Adrenal gland (tissue), 12 donors: ENCODE results near the gene GAS2L1. TPM values are rescaled to one million over a fixed set of nuclear protein-coding genes. Genes with fewer than 3 reads are reported as not detected.

Source experiments
- DNase-seq, 7 donors: peaks; one replicate each; pipeline ENCODE4 v3.0.0-alpha.2; 2019 to 2020
- H3K27ac ChIP-seq, 5 donors: fragments of 200-600 bp; sonication (generic) in 4 of 5; 1 replicate in 3 of 5; 2 replicates in 2 of 5; pipeline versions ENCODE4 v1.5.1 to v1.8.0; 2016 to 2020; ENCODE audit warnings: mild to moderate bottlenecking in 1 of 5
- H3K27me3 ChIP-seq: fragments of 200-600 bp; 2 replicates; pipeline ENCODE4 v1.8.0; 2021
- H3K36me3 ChIP-seq, 2 donors: fragments of 200-600 bp; replicated peaks in 1 of 2; 1 replicate in 1 of 2; 2 replicates in 1 of 2; pipeline versions ENCODE4 v1.5.1 to v1.8.0; 2018 to 2022
- H3K4me1 ChIP-seq, 2 donors: fragments of 200-600 bp; replicated peaks in 1 of 2; 1 replicate in 1 of 2; 2 replicates in 1 of 2; pipeline versions ENCODE4 v1.5.1 to v1.8.0; 2018 to 2021
- H3K4me3 ChIP-seq, 4 donors: fragments of 200-600 bp; sonication (generic) in 3 of 4; one replicate each; pipeline ENCODE4 v1.5.1; 2016 to 2018
- H3K9me3 ChIP-seq, 3 donors: fragments of 200-600 bp; sonication (generic) in 1 of 3; replicated peaks in 1 of 3; 1 replicate in 2 of 3; 2 replicates in 1 of 3; pipeline versions ENCODE4 v1.5.1 to v1.8.0; 2016 to 2021
- POLR2A ChIP-seq, 2 donors: fragments of 450-650 bp; IDR thresholded peaks; one replicate each; pipeline ENCODE4 v1.6.1; 2017; ENCODE audit warnings: antibody characterized with exemption in 2 of 2, mild to moderate bottlenecking in 2 of 2, moderate library complexity in 1 of 2
- WGBS, 4 donors: extraction: QIAGEN DNeasy Blood & Tissue Kit in 2 of 4; methylation state at CpG; one replicate each; pipeline versions ENCODE4 v1.1.5 to v1.1.7; 2013 to 2017; 5-methylcytosine and 5-hydroxymethylcytosine counted together
- intact Hi-C, 2 donors: fragments of 100-400 bp; cut with DNase I; formaldehyde crosslinking; loops; one replicate each; pipeline versions ENCODE4 v1.14.1 to v1.15.0; 2022 to 2023
- polyA plus RNA-seq, 3 donors: library from polyadenylated mRNA; stranded (reverse); fragments of 200-250 nt in 2 of 3; fragments of 350-450 nt in 1 of 3; fragmentation: Illumina TruSeq in 1 of 3; extraction: RNeasy Lipid Tissue Mini Kit (QIAGEN cat#74804) in 1 of 3; gene quantifications; one replicate each; pipeline ENCODE4 v1.2.3, GENCODE V29; 2013 to 2014
- total RNA-seq, 9 donors: library from RNA; depleted of rRNA in 4 of 9; stranded (reverse); fragments of >200 nt in 4 of 9; fragments of 120-200 nt in 1 of 9; fragmentation: NEBNext Ultra II Directional in 1 of 9; extraction: Animal tissue kit (Norgen Biotek cat#: 25700) in 1 of 9; gene quantifications; one replicate each; pipeline versions ENCODE4 v1.1.0 to v1.2.4, GENCODE V29; 2013 to 2023
- TF ChIP-seq, protein P1 (sequence below), 6 experiments: fragments of 450-650 bp in 4 of 6; fragments of 200-600 bp in 2 of 6; sonication (generic) in 1 of 6; IDR thresholded peaks; 1 replicate in 5 of 6; 2 replicates in 1 of 6; pipeline versions ENCODE4 v1.5.1 to v1.8.0; 2016 to 2021; ENCODE audit warnings: antibody characterized with exemption in 6 of 6, mild to moderate bottlenecking in 2 of 6, moderate library complexity in 1 of 6
- donor health status: healthy with polysubstance abuse.
- donor health status: Bipolar disorder and iron deficiency.
- donor health status: DM: yes; HTN: yes; CAD: no.
- donor health status: DM: no; HTN: no; CAD: no.
- donor health status: DM: no; HTN: no; CAD: no.
- donor health status: DM: yes; HTN: yes; CAD: no.

The GAS2L1 gene
- total and polyA plus RNA-seq, 12 donors = 3.6 to 87.3 (median 40.4) TPM

DNA sequence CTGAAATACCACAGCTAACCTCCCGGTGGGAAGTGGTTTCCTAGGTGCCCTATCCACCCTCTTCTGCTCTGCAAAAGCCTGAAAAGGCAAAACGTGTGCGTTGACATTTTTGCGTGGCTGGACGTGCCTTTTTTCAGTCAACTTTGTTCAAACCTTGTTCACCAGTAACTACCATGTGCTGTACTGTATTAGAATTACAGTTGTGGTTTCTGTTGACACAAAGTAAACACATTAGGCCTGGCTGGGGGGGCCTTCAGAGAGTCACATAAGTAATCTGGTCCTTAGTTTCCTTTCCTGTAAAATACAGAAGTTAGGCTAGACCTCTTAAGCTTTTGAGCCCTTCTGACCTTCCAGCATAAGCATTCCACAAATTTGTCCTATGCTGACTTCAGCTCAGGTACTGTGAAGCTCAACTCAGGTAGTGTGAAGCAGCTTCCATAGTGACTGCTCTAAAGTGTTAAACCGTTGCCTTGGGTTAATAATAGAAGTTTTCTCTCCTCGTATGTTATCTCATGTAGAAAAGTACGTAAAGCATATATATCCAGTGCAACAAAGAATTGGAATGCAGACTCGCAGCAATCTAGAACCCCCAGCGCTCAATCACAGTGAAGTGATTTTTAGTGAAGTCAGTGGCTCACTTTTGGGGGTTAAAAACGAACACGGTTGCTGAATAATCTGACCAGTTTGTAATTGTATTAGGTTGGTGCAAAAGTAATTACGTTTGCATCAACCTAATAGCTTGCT, 36.5 kb upstream of the GAS2L1 start:
- TF ChIP-seq, protein P1, sequence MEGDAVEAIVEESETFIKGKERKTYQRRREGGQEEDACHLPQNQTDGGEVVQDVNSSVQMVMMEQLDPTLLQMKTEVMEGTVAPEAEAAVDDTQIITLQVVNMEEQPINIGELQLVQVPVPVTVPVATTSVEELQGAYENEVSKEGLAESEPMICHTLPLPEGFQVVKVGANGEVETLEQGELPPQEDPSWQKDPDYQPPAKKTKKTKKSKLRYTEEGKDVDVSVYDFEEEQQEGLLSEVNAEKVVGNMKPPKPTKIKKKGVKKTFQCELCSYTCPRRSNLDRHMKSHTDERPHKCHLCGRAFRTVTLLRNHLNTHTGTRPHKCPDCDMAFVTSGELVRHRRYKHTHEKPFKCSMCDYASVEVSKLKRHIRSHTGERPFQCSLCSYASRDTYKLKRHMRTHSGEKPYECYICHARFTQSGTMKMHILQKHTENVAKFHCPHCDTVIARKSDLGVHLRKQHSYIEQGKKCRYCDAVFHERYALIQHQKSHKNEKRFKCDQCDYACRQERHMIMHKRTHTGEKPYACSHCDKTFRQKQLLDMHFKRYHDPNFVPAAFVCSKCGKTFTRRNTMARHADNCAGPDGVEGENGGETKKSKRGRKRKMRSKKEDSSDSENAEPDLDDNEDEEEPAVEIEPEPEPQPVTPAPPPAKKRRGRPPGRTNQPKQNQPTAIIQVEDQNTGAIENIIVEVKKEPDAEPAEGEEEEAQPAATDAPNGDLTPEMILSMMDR (IDR thresholded peaks at IDR 0.05) = no peak
- no peak for TF ChIP-seq POLR2A (IDR thresholded peaks at IDR 0.05)
- H3K4me3 ChIP-seq = peak overlapping the region in 3 of 4 donors; percentile 72 to 99 (median 94)
- peaks cover 0 to 44% of the 10 kb centered on the region in 2 donors for H3K36me3 ChIP-seq
- H3K27ac ChIP-seq = peak overlapping the region; percentile 47 to 100 (median 100)
- intact Hi-C loops = no loop called here
- peaks cover 64 to 69% of the 10 kb centered on the region in 2 donors for H3K4me1 ChIP-seq
- H3K9me3 ChIP-seq = no peaks in the 10 kb centered on the region
- 5 to 9% (median 7%) methylated on average over 13 of the region's 13 CpGs for WGBS, 4 donors
- DNase-seq = peak in 1 of 7 donors; percentile 54
- H3K27me3 ChIP-seq = no peaks in the 10 kb centered on the region

DNA sequence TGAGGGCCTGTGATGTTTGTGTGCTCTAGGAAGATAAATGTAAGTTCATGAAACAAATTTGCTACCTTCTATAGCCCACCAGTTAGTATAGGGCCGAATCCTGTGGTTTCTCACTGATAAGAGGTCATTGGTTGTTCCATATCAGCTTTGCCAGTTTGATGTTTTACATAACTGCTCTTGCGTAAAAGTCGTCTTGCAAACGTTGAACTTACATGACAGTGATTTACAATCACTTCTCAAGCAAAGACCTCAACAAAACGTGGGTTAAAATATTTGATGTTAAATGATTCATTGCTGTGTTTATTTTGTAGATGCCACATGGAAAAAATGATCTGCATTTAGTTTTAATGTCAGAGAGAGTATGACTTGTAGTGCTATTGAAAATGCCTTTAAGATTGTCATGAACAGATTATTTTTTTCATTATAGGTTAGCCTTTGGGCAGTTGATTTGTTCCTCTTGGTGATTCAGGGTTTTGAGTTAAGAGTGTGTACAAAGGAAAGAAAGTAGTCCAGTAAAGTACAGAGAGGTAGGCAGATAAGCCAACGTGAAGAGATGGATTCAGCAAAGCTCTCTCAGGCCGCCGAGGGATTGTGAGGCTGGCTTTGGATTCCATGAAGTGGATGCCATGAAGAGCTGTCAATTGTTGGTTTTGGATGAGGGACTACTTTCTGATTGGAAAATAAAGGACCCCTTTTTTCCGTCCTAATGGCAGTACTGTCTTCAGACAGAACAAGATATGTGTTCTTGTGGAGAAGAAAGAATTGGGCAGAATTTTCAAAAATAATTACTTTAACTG, 35.8 kb upstream of the GAS2L1 start:
- H3K9me3 ChIP-seq = no peaks in the 10 kb centered on the region
- H3K4me3 ChIP-seq = peak overlapping the region in 2 of 4 donors; percentile 94 to 99
- no peaks in the 10 kb centered on the region for H3K27me3 ChIP-seq
- peaks cover 0 to 43% of the 10 kb centered on the region in 2 donors for H3K36me3 ChIP-seq
- H3K4me1 ChIP-seq = peaks cover 69 to 74% of the 10 kb centered on the region in 2 donors
- WGBS, 4 donors = 4 to 11% (median 9%) methylated on average over 9 of the region's 9 CpGs
- peak in 3 of 7 donors; percentile 31 to 53 (median 50) for DNase-seq
- intact Hi-C loops = no loop called here
- peak overlapping the region; percentile 47 to 100 (median 100) for H3K27ac ChIP-seq
- TF ChIP-seq POLR2A (IDR thresholded peaks at IDR 0.05) = peak in 1 of 2 donors; percentile 63
- TF ChIP-seq, protein P1 (IDR thresholded peaks at IDR 0.05) = no peak

DNA sequence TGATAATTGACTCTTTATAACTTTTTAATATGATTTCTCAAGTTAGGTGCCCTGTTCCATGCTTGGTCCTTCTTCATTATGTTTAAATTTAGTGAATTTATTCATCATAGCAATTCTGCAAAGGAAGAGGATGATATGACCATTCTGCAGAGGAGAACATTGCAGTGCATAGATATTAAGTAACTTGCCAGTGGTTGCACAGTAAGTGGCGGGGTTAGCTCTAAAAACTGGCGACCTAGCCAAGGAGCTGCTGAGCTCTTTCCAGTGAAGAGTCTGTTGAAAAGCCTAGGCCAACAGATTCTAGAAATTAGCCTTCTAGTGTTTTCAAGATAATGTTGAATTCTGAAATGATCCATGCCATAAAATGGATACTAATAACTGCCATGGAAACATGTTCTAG, 33.8 kb upstream of the GAS2L1 start:
- Histone ChIP-seq H3K36me3 (peaks cover 0 to 62% of the 10 kb centered on the region in 2 donors), H3K9me3 (no peaks in the 10 kb centered on the region), H3K27me3 (no peaks in the 10 kb centered on the region), H3K27ac (peak overlapping the region in 1 of 5 donors; percentile 100), H3K4me3 (no peak overlapping the region), H3K4me1 (peaks cover 68 to 74% of the 10 kb centered on the region in 2 donors)
- 65 to 92% (median 83%) methylated on average over 2 of the region's 2 CpGs for WGBS, 4 donors
- peak in 1 of 7 donors; percentile 49 for DNase-seq
- intact Hi-C loops = no loop called here
- TF ChIP-seq, protein P1 (IDR thresholded peaks at IDR 0.05) = no peak
- TF ChIP-seq POLR2A (IDR thresholded peaks at IDR 0.05) = no peak

DNA sequence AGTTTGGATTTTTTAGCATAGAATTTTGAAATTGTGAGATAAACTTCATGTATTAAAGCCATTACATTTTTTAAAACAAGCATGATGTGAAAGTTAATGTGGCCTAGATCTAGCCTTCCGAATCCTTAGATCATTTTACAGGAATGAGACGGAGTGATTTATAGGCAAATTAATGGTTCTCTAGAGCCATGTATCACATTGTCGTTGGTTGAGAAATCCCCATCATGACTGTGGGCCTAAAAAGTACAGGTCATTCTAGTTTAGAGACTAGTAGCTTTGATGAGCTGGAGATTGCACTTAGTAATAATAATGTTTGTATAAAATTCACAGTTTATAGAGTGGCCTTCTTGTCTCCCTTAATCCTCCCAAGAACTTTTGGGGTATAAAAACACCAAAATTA, 31.3 kb upstream of the GAS2L1 start:
- no peak overlapping the region for H3K4me3 ChIP-seq
- H3K9me3 ChIP-seq = no peaks in the 10 kb centered on the region
- intact Hi-C loops = no loop called here
- H3K27ac ChIP-seq = peak overlapping the region in 2 of 5 donors; percentile 3 to 30
- peaks cover 57 to 70% of the 10 kb centered on the region in 2 donors for H3K4me1 ChIP-seq
- no peaks in the 10 kb centered on the region for H3K27me3 ChIP-seq
- 28 to 43% (median 33%) methylated on average over 3 of the region's 3 CpGs for WGBS, 4 donors
- peaks cover 0 to 83% of the 10 kb centered on the region in 2 donors for H3K36me3 ChIP-seq
- no peak for DNase-seq
- TF ChIP-seq, protein P1 (IDR thresholded peaks at IDR 0.05) = no peak
- no peak for TF ChIP-seq POLR2A (IDR thresholded peaks at IDR 0.05)
